GM06990 (cell line): ENCODE measurements around the gene UBE3C.

Source experiments
- DNase-seq: peaks from one replicate; pipeline ENCODE4 v3.0.0-alpha.2; 2011; ENCODE audit not compliant: insufficient read length; ENCODE audit errors: extremely low read depth
- H3K27me3 ChIP-seq: replicated peaks from 2 replicates; pipeline ENCODE4 v1.6.0; 2011; ENCODE audit warnings: low read length; ENCODE audit not compliant: control insufficient read depth, insufficient read depth
- H3K36me3 ChIP-seq: 2 replicates; pipeline ENCODE4 v1.5.1; 2011; ENCODE audit warnings: low read length; ENCODE audit not compliant: control insufficient read depth, insufficient read depth
- H3K4me3 ChIP-seq: replicated peaks from 2 replicates; pipeline ENCODE4 v1.5.1; 2011; ENCODE audit warnings: low read depth, mild to moderate bottlenecking, control low read depth, low read length
- TF ChIP-seq, protein P1 (sequence below): IDR thresholded peaks from 2 replicates; pipeline ENCODE4 v1.5.1; 2011; ENCODE audit warnings: low read length, control low read depth, mild to moderate bottlenecking, inconsistent platforms; ENCODE audit not compliant: insufficient read depth, poor library complexity, severe bottlenecking

The UBE3C gene

DNA sequence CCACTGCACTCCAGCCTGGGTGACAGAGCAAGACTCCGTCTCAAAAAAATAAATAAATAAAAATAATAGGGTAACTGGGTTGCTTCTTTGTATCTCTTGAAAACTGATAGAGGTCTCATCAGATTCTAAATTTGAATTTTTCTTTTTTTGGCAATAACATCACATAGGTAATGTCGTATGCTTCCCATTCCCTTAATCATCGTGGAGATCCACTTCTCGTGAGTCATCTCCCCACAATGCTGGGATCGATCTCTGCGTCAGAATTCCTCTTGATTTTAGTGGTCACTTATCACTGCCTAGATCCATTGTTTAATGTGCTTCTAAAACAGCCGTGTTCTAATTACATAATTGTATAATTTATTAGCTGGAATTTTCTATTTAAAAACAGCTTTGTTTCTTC is 127.5 kb downstream of the UBE3C start:
- TF ChIP-seq, protein P1, sequence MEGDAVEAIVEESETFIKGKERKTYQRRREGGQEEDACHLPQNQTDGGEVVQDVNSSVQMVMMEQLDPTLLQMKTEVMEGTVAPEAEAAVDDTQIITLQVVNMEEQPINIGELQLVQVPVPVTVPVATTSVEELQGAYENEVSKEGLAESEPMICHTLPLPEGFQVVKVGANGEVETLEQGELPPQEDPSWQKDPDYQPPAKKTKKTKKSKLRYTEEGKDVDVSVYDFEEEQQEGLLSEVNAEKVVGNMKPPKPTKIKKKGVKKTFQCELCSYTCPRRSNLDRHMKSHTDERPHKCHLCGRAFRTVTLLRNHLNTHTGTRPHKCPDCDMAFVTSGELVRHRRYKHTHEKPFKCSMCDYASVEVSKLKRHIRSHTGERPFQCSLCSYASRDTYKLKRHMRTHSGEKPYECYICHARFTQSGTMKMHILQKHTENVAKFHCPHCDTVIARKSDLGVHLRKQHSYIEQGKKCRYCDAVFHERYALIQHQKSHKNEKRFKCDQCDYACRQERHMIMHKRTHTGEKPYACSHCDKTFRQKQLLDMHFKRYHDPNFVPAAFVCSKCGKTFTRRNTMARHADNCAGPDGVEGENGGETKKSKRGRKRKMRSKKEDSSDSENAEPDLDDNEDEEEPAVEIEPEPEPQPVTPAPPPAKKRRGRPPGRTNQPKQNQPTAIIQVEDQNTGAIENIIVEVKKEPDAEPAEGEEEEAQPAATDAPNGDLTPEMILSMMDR: no peak
- no peak for DNase-seq
- peaks cover 16% of the 10 kb centered on the region for H3K36me3 ChIP-seq
- H3K27me3 ChIP-seq: no peaks in the 10 kb centered on the region
- no peak overlapping the region for H3K4me3 ChIP-seq

DNA sequence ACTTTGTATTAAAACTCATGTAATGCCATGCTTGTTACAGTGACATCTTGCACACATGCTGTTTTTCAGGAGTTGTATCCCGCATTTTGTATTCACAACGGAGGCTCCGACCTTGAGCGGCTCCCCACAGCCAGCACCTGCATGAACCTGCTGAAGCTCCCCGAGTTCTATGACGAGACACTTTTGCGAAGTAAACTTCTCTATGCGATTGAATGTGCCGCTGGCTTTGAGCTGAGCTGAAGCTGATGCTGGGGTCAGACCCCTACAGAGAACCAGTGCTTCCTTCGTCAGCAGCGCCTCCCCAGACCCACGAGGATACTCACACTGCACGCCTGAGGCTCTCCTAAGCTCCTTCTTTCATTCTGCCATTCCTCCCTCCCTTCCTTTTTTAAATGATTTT is 128.8 kb downstream of the UBE3C start:
- H3K36me3 ChIP-seq: peaks cover 16% of the 10 kb centered on the region
- TF ChIP-seq, protein P1: no peak
- no peaks in the 10 kb centered on the region for H3K27me3 ChIP-seq
- no peak for DNase-seq
- no peak overlapping the region for H3K4me3 ChIP-seq

DNA sequence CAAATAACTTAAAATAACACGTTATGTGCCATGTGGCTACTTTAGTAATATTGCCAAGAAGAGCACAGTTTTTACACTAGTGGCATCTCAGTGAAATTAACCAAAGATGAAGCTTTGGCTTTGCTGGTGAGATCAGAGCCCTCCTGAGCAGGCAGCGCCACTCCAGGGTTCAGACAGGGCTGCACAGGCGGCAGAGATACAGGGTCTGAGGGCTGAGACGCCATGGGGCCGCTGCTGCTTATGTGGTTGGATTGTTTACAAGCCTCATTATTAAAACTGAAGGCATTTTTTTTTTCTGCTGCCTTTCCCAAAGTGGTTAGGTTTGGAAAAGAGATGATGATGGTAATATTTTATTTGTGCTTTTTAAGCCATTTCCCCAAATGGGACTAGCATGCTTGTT is 129.2 kb downstream of the UBE3C start:
- no peak for DNase-seq
- TF ChIP-seq, protein P1: no peak
- no peak overlapping the region for H3K4me3 ChIP-seq
- peaks cover 16% of the 10 kb centered on the region for H3K36me3 ChIP-seq
- no peaks in the 10 kb centered on the region for H3K27me3 ChIP-seq

DNA sequence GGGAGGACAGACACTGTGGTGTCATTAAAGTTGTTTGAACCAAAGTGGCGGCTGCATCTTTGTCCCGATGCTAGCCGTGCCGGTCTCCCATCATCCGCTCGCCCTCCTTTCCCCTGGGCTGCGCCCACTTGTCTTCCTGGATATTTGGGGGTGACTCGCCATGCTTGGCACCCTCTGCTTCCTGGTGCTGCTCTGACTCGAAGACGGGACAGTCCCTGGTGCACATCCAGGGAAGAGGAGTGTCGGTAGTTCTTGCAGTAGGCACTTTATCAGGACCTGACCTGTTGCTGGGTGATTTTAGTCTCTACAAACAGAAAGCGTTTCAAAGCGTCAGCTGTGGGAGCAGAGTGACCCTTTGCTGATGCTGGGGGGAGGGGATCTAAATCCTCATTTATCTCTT is 129.8 kb downstream of the UBE3C start:
- TF ChIP-seq, protein P1: no peak
- DNase-seq: no peak
- H3K36me3 ChIP-seq: peaks cover 16% of the 10 kb centered on the region

DNA sequence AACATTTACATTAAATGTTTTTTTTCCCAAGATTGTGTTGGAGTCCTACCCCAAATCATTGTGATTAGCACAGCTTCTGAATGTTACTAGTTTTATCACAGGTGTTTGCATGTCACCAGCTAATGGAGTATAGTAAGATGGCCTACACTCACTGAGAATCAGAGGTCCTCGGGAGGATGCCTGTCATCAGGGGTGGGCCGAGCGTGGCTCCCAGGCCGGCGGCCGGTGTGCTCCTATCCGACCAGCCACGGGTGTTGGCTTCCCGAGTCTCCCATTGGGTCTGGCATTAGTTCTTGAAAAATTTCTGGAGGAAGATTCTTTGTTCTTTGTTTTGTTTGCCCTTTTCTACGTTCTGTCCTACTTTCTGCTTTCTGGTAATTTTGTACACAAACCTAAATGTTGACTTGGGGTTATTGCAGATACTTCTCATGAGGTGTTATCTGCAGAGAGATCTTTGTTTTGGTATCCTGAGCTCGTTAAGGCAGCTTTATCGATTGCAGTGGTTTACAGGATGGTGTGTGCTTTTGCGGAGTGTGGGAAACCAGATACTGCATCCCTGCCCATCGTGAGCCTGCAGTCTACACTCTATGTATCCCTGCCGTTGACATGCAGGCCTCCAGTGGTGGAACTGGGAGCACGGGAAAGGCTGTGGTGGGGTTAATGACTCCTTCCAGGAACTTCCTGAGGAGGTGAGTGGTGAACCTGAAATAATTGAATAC is 130.8 kb downstream of the UBE3C start:
- H3K4me3 ChIP-seq: no peak overlapping the region
- DNase-seq: no peak
- peaks cover 12% of the 10 kb centered on the region for H3K36me3 ChIP-seq
- TF ChIP-seq, protein P1: no peak
- no peaks in the 10 kb centered on the region for H3K27me3 ChIP-seq

More for the DNA sequence above, 129.8 kb downstream of the UBE3C start:
- no peak overlapping the region for H3K4me3 ChIP-seq
- no peaks in the 10 kb centered on the region for H3K27me3 ChIP-seq

DNA sequence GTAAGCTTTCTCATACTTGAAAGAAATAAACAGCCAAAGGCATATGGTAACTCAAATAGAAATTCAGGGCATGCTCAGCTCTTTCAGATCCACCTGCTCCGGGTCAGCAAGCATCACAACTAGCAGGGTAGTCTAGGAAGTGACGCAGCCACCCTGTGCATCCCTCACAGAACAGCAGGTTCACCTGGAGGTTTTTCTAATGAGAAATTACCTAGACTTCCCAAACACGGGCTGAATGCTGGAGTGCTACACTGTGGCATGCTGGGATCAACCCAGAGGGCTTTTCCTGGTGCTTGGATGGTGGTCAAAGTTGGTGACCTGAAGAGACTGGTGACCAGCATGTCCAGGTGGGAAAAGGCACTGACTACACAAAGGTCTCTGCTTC is 131.3 kb downstream of the UBE3C start:
- no peak overlapping the region for H3K4me3 ChIP-seq
- peaks cover 12% of the 10 kb centered on the region for H3K36me3 ChIP-seq
- TF ChIP-seq, protein P1: no peak
- DNase-seq: no peak
- no peaks in the 10 kb centered on the region for H3K27me3 ChIP-seq
